HG03108 (cell line): ENCODE measurements around the gene CDC37.
"Not testable (repeated sequence)": the region's sequence is repeated elsewhere in the genome, so short reads cannot be mapped to it uniquely, and the experiment has no call there.

ENCODE experiments used
- ATAC-seq: cut with Tn5 transposase; IDR thresholded peaks from one replicate; pipeline ENCODE4 v1.9.1; 2021; ENCODE audit warnings: moderate library complexity; ENCODE audit not compliant: unreplicated experiment

The CDC37 gene

DNA sequence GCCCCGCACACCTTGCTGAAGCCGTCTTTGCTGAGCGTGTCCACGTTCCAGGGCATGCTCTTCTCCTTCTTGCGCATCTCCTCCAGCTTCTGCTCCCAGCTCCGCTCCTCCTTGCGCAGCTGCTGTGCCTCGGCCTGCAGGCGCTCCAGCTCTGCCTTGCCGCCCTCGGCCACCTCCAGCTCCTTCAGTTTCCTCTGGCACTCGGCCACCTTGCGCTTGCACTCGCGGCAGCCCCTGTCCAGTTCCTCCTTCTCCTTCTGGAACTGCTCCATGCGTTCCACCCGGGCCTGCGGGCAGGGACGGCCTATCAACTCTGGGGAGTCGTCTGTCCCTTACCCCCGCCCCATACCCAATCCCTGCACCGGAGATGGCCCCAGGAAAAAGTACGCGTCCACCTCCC, 7.4 kb downstream of the CDC37 start:
- ATAC-seq, result no peak

DNA sequence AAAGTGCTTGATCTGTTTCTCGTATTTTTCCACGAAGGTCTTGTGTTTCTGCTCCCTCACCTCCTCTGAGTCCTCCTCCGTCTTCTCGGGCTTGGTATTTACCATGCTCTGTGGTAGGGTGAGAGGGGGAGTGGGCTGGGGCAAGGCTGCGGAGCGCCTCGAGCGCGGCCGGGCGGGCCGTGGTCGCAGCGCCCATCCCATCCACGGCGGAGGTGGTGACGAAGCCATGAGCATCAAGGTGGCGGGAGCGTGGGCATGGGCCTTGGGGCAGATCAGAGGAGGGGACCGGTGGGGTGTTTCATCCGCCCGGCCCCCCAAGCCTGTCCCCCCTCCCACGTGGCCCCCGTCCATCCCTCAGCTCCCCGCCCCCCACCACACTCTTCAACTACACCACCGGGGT, 7.9 kb downstream of the CDC37 start:
- no peak for ATAC-seq

DNA sequence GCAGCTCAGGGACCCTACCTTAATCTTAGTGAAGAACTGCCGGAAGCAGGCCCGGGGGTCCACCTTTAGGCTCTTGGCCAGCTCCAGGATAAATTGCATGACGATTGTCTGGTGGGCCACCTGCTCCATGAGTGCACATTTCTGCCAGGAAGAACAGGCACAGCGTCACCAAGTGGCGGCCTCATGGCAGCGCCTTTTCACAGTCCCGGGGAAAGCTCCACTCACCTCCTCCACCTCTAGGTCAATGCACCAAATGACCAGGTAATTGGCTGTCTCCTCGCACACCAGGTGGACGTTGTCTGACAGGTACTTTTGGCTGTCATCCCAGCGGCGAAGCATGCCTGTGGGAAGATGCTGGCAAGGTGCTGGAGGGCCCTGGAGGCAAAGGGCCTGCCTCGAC, 8.3 kb downstream of the CDC37 start:
- no peak for ATAC-seq

DNA sequence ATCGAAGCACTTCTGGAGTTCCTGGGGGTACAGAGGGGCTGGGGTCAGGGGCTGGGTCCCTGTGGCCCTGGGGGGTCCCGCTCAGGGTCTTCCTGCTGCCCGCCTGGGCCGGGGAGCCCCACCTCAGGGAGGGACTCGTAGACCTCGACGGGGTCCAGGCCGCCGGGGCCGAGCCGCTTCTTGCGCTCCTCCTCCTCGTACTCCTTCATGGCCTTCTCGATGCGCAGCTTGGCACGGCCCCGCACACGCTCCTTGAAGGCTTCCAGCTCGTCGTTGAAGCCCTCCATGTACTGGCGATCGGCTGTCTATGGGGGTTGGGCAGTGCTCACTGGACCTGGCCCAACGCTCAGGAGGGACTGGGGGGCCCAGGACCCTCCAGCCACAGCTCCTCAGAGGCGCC, 10.2 kb downstream of the CDC37 start:
- no peak for ATAC-seq

DNA sequence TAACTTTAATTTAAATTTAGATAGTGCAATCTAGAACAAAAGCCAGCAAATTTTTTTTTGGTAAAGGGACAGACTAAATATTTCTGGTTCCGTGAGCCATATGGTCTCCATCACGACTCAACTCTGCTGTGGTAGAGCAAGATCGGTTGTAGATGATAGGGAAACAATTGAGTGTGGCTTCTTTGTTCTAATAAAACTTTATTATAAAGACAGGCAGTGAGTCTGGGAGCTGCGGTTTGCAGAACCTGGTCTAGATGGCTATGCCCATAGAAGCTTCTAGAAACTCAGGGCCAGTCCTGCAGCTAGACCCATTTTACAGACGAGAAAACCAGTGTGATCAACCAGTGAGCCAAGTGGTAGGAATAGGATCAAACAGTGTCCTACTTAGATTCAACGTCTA, 11.2 kb downstream of the CDC37 start:
- ATAC-seq, result no peak

DNA sequence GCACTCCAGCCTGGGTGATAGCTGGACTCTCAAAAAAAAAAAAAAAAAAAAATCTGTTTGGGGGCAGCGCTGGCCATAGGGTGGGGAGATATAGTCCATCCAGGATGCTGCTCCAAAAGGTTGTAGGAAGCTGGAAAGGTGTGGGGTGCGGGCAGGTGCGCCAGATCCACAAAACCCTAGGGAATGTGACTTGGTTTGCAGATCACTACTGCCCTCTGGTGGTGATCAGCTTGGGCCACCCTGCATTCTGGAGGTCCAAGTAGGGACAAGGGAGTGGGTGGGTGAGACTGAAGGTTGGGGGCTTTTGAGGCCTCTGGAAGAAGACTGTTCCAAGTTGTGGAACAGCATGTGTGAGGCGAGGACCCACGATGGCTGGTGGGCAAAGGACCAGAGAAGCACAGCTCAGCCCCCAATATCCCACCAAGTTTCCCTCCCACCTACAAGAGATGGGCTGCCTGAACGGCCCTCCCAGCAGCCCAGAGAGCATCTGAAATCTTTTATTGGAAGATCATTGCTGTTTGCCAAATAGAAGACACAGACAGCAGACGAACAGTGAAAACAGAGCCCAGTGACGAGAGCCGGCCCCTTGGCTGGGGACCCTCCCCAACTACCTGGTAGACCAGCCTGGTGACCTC, 12.6 kb downstream of the CDC37 start:
- ATAC-seq, result no peak

DNA sequence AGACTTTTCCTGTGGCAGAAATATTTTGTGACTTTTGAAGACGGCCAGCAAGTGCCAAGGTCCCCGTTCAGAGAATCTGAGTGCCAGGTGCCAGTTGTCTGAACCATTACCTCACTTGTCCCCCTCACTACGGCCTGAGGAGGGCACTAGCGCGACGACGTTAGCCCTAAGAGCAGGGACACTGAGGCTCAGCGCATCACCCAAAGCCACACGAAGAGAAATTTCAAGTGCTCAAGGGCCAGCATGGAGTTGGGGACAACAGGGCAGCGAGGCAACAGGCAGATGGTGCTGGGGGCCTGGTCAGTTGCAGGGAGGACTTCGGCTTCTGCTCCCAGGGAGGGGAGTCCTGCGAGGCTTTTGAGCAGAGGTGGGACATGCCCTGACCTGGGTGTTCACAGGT, 13.5 kb downstream of the CDC37 start:
- ATAC-seq, result no peak

DNA sequence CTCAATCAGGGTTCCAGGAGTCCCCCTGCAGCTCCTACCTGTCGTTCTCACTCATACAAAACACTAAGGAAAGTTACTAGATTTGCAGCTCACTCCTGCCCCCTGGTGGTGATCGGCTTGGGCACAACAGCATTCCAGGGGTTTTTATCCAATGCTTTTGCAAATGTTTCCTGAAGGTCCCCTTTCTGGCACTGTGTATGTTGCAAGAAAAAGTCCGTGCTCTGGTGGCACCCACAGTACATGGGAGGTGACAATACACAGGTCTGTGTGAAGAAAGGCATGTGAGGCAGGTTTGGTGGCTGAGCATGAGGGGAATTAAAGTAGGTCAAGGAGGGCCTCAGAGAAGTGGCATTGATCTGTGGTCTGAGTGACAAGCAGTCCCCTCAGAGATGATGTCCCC, 14.4 kb downstream of the CDC37 start:
- no peak for ATAC-seq

DNA sequence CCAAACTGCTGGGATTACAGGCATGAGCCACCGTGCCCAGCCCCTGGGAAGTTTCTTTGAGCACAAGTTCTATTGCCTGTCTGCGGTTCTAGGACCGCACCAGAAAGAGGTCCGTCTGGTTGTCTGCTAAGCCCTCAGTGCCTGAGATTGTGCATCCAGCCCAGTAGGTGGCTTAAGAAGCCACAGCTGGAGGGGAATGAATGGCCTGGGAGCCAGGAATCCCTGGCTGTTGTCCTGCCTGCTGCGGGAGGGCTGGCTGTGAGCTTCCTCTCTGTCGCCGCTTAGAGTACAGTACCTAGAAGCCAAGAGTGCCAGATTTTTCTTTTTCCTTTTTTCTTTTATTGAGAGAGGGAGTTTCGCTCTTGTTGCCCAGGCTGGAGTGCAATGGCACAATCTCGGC, 18.8 kb downstream of the CDC37 start:
- ATAC-seq, result no peak

DNA sequence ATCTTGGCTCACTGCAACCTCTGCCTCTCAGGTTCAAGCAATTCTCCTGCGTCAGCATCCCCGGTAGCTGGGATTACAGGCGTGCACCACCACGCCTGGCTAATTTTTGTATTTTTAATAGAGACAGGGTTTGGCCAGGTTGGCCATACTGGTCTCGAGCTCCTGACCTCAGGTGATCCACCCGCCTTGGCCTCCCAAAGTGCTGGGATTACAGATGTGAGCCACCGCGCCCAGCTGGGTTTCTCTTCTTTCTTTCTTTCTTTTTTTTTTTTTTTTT, 20.2 kb downstream of the CDC37 start:
- not testable (repeated sequence) for ATAC-seq

DNA sequence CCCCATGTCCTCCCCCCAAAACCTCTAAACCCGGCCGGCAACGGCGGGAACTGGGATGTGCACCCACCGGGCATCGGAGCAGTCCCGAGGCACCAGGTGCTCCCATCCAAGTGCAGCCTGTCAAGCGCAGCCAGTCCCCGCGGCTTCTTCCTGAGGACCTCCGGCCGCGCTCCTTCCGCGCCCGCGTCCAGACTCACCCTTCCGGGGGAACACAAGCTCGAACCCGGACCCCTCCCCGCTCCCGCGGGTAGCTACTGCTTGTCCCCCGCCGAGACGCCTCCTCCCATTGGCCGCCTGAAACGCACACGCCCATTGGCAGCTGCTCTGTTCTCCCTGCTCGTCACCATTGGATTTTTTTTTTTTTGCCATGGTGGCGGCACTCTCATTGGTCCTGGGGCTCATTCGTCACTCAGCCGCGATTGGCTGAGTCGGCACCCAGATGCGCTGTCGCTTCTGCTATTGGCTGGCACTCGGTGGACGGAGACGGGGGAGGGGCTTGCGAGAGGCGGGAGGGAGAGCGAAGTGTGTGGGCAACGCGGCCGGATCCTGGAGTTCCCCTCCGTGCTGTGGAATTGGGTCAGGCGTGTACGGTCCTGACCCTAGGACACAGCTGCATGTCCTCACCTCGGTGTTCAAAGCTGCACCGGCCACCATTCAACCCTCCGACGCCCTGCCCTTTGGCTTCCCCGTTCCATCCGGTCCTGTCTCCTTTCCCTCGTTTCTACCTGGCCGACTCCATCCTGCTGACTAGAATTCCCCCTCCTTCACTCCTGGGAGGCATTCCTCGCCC, 22.8 kb downstream of the CDC37 start, which contains the start of gene TYK2:
TSS of gene TYK2 (minus strand) at position 260 of the 790 bp plus-strand sequence. CDS start 2,166 bp downstream, outside the sequence.
- ATAC-seq, result peak; percentile 91

DNA sequence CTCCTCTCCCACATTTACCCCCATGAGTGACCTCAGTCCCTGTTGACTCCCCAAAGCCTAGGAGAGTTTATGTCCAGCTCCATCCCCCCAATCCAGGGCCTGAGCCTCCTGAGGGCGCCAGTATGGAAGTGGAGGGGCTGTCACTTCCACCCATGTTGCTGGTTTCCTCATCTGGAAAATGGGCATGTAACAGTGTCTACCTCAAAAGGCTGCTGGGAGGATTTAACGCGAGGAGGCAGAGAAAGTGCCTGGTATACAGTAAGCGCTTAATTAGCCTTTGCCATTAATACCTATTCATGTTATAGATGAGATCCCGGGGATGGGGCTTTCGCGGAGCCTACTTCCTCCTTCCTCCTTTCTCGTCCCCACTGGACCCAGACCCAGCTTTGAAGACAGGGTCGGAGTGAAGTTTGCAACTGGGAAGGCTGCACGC, 23.4 kb downstream of the CDC37 start:
- ATAC-seq, result no peak

DNA sequence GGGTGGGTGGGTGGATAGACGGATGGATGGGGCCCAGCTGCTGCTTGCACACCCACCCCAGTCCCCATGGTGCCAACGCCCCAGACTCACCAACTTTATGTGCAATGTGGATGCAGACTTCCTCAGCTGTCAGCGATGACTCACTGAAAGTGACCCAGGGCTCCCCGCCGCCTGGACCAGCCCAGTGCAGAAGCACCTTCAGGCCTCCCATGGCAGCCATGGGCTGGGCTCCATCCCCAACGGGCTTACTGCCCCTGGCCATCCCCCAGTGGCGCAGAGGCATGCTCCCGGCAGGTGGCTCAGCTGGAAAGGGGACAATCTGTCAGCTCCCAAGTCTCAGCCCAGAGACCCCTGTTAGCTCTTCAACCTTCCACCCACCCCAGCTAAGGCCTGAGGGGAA, 25.2 kb downstream of the CDC37 start:
- no peak for ATAC-seq

DNA sequence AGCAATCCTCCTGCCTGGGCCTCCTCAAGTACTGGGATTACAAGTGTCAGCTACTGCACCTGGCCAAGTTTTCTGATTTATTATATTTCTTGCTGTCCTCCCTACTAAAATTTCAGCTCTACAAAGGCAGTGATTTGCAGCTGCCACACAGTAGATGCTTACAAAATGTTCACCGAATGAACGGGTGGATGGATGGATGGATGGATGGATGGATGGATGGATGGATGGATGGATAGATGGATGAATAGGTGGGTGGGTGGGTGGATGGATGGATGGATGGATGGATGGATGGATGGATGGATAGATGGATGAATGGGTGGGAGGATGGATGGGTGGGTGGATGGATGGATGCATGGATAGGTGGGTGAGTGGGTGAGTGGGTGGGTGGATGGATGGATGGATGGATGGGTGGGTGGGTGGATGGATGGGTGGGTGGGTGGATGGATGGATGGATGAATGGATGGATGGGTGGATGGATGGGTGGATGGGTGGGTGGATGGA, 26.2 kb downstream of the CDC37 start:
- not testable (repeated sequence) for ATAC-seq

DNA sequence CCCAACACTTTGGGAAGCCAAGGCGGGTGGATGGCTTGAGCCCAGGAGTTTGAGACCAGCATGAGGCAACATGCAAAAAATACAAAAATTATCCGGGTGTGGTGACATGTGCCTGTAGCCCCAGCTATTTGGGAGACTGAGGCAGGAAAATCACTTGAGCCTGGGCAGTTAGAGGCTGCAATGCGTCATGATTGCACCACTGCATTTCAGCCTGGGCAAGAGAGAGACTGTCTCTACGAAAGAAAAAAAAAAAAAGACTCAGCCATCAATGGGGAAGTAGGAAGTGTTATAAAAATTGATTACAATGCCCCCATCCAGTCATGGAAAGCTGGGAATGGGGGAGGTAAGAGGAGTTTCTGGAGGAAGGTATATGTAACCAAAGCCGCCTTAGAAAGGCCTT, 28.4 kb downstream of the CDC37 start:
- ATAC-seq, result no peak

DNA sequence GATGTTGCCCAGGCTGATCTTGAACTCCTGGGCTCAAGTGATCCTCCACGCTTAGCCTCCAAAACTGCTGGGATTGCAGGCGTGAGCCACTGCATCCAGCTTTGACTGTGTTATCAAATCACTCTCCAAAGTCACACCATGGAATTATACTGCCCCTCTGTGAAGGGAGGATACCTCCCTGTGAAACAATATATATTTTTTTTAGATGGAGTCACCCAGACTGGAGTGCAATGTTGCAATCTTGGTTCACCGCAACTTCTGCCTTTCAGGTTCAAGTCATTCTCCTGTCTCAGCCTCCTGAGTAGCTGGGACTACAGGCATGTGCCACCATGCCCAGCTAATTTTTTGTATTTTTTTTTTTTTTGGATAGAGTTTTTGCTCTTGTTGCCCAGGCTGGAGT, 30.7 kb downstream of the CDC37 start:
- no peak for ATAC-seq

DNA sequence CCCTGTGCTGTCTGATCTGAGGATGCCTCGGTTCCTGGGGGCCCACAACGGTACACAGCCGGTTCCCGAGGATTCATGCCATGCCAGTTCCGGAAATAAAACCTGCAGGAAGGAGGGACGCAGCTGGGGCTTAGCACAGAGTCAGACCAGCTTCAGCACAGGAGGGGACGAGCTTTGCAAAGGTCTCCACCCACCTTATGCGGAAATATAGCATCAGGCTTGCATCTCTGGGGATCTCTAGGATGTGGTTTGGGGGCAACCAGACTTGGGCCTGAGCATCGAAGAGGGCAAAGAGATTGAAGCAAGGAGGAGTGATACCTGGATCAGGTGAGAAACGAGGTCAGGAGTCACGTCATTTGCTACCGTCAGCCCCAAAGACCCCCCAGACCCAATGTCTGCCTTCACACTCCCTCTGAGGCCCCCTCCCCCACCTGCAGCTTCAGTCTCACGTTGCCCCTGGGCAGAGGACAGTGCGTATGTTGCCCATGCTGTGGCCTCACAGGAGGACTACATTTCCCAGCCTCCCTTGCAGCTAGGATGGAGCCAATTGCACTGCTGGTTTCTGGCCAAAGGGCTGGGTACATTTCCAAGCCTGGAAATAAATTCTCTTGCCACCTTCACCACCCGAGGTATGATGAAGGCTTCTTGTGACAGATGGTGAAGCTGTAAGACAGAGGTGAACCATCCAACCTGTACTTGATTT, 35.1 kb downstream of the CDC37 start:
- no peak for ATAC-seq

DNA sequence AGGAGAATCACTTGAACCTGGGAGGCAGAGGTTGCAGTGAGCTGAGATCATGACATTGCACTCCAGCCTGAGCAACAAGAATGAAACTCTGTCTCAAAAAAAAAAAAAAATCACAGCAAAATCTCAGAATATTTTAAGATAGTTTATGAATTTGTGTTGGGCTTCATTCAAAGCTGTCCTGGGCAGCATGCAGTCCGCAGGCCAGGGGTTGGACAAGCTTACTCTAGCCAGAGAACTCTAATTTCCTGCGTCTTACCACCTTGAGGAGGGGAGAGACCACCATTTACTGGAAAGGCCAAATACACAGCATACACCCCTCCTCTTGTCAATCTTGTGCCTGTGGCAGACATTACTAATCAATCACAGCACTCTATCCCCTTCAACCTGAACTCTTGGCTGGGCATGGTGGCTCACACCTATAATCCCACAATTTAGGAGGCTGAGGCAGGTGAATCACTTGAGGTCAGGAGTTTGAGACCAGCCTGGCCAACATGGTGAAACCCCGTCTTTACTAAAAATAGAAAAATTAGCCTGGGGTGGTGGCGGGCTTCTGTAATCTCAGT, 36.3 kb downstream of the CDC37 start:
- ATAC-seq, result not testable (repeated sequence)

DNA sequence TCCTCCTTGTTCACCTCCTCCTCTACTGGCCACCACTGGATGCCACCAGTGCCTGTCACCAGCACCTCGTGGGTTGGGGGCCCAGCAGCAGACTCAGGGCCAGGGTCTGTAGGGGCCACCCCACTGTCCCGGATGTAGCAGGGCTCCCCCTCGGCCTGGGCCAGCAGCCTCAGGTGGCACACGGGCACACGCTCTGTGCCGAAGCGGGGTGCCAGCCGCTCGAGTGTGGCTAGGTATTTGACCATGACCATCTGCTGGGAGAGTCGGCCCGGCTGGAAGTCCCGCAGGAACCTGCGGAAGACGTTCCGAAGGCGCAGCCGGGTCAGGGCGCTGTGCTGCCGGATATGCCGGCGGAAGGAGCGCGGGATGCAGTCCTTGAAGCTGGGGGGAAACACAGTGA, 37.8 kb downstream of the CDC37 start:
- ATAC-seq, result no peak

DNA sequence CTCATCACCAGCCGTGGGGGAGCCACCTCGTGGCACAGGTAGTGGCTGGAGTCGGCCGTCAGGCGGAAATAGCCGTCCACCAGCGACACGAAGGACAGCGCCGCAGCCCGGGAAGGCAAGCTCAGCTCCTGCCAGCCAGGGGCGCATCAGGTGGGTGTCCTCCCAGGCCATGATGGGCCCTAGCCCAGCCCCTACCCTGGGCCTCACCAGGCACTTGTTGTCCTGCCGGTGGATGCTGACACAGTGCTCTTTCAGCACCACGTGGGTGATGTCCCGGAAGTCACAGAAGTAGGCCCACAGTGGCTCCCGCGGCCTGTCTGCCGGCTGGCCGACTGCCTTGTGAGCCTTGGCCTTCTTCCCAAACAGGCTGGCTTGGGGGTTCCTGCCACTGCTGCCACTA, 38.7 kb downstream of the CDC37 start:
- ATAC-seq, result no peak

DNA sequence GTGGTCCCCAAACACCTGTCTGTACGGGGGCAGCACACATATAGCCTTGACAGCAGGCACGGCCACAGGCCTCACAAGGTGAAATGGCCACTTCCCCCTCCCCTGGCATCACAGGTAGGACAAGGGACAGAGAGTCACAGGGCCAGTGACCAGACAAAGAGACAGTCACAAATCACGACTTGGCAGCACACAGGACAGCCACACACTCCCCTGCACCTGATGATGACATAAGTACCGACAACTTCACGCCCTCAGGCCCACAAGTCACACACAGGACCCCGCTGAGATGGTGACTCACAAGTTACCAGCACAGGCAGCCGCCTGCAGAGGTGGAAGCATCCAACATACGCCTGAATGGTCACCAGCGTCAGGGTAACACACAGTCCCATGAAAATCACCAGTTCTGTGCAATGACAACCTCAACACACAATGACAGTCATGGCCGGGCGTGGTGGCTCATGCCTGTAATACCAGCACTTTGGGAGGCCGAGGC, 39.5 kb downstream of the CDC37 start:
- no peak for ATAC-seq
